Nephron (organoid): Measurements from ENCODE around the gene TMEM235.

ENCODE experiments used
- H3K27ac Mint-ChIP-seq, 3 experiments: 2 replicates each; pipeline ENCODE4 v1.8.0; 2020; ENCODE audit warnings: mixed read lengths in 3 of 3, mild to moderate bottlenecking in 2 of 3, moderate library complexity in 1 of 3
- H3K27me3 Mint-ChIP-seq: 2 replicates; pipeline ENCODE4 v1.8.0; 2021; ENCODE audit warnings: low read depth, mild to moderate bottlenecking, moderate library complexity, mixed read lengths
- H3K36me3 Mint-ChIP-seq: 2 replicates; pipeline ENCODE4 v1.8.0; 2020; ENCODE audit warnings: low read depth, mixed read lengths
- H3K4me1 Mint-ChIP-seq: 2 replicates; pipeline ENCODE4 v1.8.0; 2020; ENCODE audit warnings: mixed read lengths
- H3K4me3 Mint-ChIP-seq, 3 experiments: 2 replicates each; pipeline ENCODE4 v1.8.0; 2020; ENCODE audit warnings: mild to moderate bottlenecking in 3 of 3, mixed read lengths in 3 of 3, moderate library complexity in 2 of 3
- H3K9me3 Mint-ChIP-seq: 2 replicates; pipeline ENCODE4 v1.8.0; 2020; ENCODE audit warnings: mixed read lengths
- TF ChIP-seq, protein P1 (sequence below), 3 experiments: fragments of 200-600 bp; sonication (generic); IDR thresholded peaks; one replicate each; pipeline ENCODE4 v1.5.0; 2021; ENCODE audit warnings: antibody characterized with exemption in 3 of 3; ENCODE audit not compliant: unreplicated experiment in 3 of 3

Gene TMEM235

DNA sequence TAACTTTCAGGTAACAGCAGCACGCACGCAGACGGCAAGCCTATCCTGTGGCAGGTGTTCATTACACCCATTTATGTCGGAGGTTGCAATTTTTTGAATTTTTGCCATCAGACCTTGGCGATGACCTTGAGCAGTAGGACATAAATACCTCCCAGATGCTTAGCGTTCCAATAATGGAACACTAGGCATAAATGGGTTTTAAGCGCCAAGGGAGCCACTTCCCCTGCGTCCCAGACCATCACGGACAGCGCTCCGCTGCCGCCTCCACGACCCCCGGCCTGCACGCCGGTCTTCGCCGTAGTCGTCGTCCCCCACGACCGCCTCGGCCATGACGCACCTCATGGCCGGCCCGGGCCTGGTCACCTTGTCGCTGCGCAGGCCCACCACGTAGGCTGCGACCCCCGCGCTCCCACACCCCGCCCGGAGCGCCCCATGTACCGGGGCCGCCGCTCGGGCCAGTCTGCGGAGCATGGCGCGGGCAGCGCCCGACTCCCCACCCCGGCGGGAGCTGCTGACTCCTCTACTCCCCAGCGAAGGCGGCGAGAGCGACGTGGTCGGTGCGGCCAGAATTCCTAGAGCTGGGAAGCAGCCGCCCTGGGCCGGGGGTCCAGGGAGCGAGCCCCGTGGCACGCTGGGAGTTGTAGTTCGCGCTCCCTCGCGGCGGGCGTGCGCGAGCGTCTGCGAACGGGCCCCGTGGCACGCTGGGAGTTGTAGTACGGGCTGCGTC lies 22.7 kb downstream of the TMEM235 start:
- H3K27me3 Mint-ChIP-seq, result peaks cover 6% of the 10 kb centered on the region
- peak overlapping the region; percentile 69 to 83 (median 79) for H3K4me3 Mint-ChIP-seq
- no peaks in the 10 kb centered on the region for H3K36me3 Mint-ChIP-seq
- H3K27ac Mint-ChIP-seq, result peak overlapping the region; percentile 33 to 92 (median 90)
- TF ChIP-seq, protein P1, sequence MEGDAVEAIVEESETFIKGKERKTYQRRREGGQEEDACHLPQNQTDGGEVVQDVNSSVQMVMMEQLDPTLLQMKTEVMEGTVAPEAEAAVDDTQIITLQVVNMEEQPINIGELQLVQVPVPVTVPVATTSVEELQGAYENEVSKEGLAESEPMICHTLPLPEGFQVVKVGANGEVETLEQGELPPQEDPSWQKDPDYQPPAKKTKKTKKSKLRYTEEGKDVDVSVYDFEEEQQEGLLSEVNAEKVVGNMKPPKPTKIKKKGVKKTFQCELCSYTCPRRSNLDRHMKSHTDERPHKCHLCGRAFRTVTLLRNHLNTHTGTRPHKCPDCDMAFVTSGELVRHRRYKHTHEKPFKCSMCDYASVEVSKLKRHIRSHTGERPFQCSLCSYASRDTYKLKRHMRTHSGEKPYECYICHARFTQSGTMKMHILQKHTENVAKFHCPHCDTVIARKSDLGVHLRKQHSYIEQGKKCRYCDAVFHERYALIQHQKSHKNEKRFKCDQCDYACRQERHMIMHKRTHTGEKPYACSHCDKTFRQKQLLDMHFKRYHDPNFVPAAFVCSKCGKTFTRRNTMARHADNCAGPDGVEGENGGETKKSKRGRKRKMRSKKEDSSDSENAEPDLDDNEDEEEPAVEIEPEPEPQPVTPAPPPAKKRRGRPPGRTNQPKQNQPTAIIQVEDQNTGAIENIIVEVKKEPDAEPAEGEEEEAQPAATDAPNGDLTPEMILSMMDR (IDR thresholded peaks at IDR 0.05; ENCODE audit: unreplicated experiment in 3 of 3), result no peak
- H3K9me3 Mint-ChIP-seq, result no peaks in the 10 kb centered on the region
- H3K4me1 Mint-ChIP-seq, result peaks cover 20% of the 10 kb centered on the region

DNA sequence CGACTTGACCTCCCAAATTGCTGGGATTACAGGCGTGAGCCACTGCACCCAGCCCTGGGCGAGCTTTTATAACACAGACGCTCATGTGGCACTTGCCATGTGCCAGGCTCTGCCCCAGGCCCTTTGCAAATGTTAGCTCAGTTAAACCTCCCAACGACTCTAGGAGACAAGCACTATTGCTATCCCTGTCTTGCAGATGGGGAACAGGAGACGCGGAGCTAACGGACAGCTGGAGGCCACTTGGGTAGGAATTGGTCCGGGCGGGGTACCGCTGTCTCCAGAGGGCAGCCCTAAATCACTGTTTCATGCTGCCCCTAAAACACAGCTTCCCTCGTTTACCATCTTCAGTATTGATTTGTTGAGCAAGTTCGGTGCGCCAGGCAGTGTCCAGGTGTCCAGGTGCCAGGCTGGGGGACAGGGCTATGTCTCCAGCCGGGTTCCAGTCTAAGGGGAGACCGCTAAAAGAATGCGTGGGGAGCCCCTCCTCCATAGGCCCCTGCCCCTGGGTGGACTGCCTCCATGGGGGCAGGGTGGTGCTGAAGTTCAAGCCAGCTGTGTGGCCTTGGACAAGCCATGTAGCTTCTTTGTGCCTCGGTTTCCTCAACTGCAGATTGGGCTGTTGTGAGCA lies 23.7 kb downstream of the TMEM235 start:
- H3K36me3 Mint-ChIP-seq, result no peaks in the 10 kb centered on the region
- H3K27ac Mint-ChIP-seq, result peak overlapping the region in 2 of 3 experiments; percentile 81 to 90
- H3K27me3 Mint-ChIP-seq, result peaks cover 6% of the 10 kb centered on the region
- no peaks in the 10 kb centered on the region for H3K9me3 Mint-ChIP-seq
- H3K4me3 Mint-ChIP-seq, result peak overlapping the region; percentile 69 to 79 (median 75)
- H3K4me1 Mint-ChIP-seq, result peaks cover 28% of the 10 kb centered on the region
- TF ChIP-seq, protein P1 (IDR thresholded peaks at IDR 0.05; ENCODE audit: unreplicated experiment in 3 of 3), result no peak

DNA sequence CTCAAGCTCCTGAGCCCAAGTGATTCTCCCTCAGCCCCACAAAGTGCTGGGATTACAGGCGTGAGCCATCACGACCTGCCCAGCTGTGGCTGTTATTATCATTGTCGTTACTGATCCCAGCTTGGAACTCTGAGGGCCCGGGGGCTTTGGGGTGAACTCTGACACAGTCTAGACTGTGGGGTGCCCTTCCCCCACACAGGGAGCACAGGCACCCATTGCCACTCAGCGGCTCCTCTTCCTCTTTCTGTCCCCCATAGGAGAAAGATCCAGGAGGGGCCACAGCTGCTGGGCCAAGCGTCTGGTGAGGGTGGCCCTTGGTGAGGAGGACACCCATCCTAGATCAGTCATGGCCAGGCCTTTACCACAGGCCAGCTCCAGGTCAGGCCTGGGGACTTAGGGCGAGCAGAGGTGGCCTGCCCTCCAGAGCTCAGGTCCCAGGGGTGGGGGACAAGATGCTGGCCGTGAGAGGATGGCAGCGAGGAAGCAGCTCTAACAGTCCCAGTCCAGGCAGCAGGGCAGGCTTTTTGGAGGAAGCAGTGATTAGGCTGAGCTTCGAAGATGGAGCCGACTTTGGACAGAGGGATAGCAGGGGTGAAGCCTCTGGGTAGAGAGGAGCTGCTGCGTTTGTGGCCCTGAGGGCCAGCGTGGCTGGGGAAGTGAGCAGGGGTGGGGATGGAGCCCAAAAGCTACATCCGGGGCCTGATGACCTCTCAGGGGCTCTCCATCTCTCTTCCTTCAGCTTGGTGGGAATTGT lies 24.7 kb downstream of the TMEM235 start:
- Mint-ChIP-seq H3K36me3 (no peaks in the 10 kb centered on the region), H3K4me1 (peaks cover 33% of the 10 kb centered on the region), H3K9me3 (no peaks in the 10 kb centered on the region), H3K27ac (peak overlapping the region; percentile 38 to 90 (median 81)), H3K4me3 (peak overlapping the region; percentile 69 to 79 (median 71)), H3K27me3 (peaks cover 6% of the 10 kb centered on the region)
- TF ChIP-seq, protein P1 (IDR thresholded peaks at IDR 0.05; ENCODE audit: unreplicated experiment in 3 of 3), result no peak

DNA sequence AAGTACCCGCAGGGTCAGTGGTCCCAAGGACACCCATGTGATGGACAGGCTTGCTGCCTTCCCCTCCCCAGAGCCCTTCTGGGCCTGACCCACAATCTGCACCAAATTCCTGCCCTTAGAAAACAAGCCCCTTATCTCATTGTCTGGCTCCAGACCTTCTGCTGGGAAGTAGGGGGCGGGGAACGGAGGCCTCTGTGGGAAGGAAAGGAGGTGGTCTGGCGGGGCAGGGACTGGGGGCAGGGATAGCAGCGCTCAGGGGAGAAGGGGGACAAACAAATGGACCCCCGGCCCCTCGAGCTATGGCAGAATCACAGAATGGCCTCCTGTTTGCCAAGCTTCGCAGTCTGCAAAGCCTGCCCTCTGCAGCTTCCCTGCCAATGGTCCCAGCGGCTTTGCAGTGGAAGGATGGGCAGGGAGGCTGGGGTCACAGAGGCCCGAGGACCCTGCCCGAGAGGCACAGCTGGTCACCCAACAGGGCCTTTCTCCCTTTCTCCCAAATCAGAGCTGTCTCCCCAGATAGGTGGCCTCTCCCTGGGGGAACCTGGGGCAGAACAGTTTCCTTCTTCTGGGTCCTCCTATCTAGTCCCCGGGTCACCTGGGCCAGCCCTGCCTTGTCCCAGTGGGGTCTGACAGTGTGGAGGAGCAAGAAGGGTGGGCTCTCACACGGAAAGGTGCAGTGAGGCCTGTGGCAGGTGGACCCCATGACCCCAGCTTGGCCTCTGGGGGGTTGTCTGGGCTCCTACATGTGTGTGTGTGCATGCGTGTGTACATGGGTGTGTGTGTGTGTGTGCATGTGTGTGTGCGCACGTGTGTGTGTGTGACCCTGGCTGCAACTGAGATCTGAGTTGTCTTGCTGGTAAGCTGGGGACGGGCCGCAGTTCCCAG lies 25.5 kb downstream of the TMEM235 start:
- H3K27ac Mint-ChIP-seq, result peak overlapping the region; percentile 58 to 93 (median 81)
- no peaks in the 10 kb centered on the region for H3K36me3 Mint-ChIP-seq
- peaks cover 6% of the 10 kb centered on the region for H3K27me3 Mint-ChIP-seq
- peaks cover 33% of the 10 kb centered on the region for H3K4me1 Mint-ChIP-seq
- peak overlapping the region; percentile 25 to 64 (median 59) for H3K4me3 Mint-ChIP-seq
- TF ChIP-seq, protein P1 (IDR thresholded peaks at IDR 0.05; ENCODE audit: unreplicated experiment in 3 of 3), result no peak
- H3K9me3 Mint-ChIP-seq, result no peaks in the 10 kb centered on the region

DNA sequence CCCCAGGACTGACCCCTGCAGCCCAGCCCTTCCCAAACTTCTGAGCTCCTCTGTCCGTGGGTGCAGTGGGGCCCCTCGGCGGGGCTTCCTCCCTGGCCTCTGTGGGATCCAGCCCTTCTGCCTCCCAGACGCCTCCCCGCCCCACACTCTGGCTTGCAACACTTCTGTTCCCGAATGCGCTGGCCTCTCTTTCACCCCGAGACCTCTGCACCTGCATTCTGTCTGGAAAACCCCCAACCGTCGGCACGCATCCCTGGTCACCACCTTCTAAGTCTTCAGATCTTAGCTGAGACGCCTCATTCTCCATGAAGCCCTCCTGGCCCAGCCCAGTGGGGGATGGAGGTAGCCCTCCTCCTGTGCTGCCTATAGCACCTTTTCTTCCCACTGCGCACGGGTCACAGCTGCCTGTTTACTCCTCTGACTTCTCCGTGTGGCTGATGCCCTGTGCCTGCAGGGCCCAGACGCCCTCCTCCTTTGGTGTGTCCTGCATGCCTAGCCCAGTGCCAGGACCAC lies 26.4 kb downstream of the TMEM235 start:
- TF ChIP-seq, protein P1 (IDR thresholded peaks at IDR 0.05; ENCODE audit: unreplicated experiment in 3 of 3), result no peak
- peak overlapping the region; percentile 58 to 93 (median 81) for H3K27ac Mint-ChIP-seq
- no peaks in the 10 kb centered on the region for H3K36me3 Mint-ChIP-seq

More for the DNA sequence above, 26.4 kb downstream of the TMEM235 start:
- Mint-ChIP-seq H3K4me1 (peaks cover 33% of the 10 kb centered on the region), H3K27me3 (peaks cover 6% of the 10 kb centered on the region), H3K4me3 (peak overlapping the region; percentile 33 to 63 (median 61)), H3K9me3 (no peaks in the 10 kb centered on the region)
